HepG2 (cell line): ENCODE results near the gene SP5. TPM values are rescaled to one million over a fixed set of nuclear protein-coding genes. Genes with fewer than 3 reads are reported as not detected.

Experiments
- ATF1 ChIP-seq: IDR thresholded peaks from 2 replicates; pipeline ENCODE4 v1.6.1; 2016; ENCODE audit warnings: mild to moderate bottlenecking, control low read depth
- ELF3 ChIP-seq: IDR thresholded peaks from 2 replicates; pipeline ENCODE4 v1.6.1; 2016; ENCODE audit warnings: missing genetic modification reagents, missing compliant biosample characterization
- FOSL2 ChIP-seq: sonication (generic); formaldehyde crosslinking; IDR thresholded peaks from 2 replicates; pipeline ENCODE4 v1.4.0; 2020; ENCODE audit warnings: missing genetic modification reagents
- GTF3A ChIP-seq: sonication (generic); formaldehyde crosslinking; conservative IDR thresholded peaks from 2 replicates; pipeline ENCODE4 v1.4.0; 2020; ENCODE audit warnings: mild to moderate bottlenecking, missing genetic modification reagents
- MAFF ChIP-seq: IDR thresholded peaks from 2 replicates; pipeline ENCODE4 v1.6.1; 2011; ENCODE audit warnings: low read depth, low read length, improper control_type of control experiment
- MTA1 ChIP-seq: sonication (generic); formaldehyde crosslinking; IDR thresholded peaks from 2 replicates; pipeline ENCODE4 v1.4.0; 2020; ENCODE audit warnings: missing genetic modification reagents, mild to moderate bottlenecking, borderline replicate concordance
- MTF1 ChIP-seq: sonication (generic); formaldehyde crosslinking; IDR thresholded peaks from 2 replicates; pipeline ENCODE4 v1.5.0; 2020; ENCODE audit warnings: missing genetic modification reagents
- NCOA2 ChIP-seq: sonication (generic); formaldehyde crosslinking; IDR thresholded peaks from 2 replicates; pipeline ENCODE4 v1.8.0; 2022; ENCODE audit warnings: inconsistent platforms
- PAWR ChIP-seq: sonication (generic); formaldehyde crosslinking; IDR thresholded peaks from 2 replicates; pipeline ENCODE4 v1.4.0; 2020; ENCODE audit warnings: missing genetic modification reagents, mild to moderate bottlenecking, borderline replicate concordance
- POLR2G ChIP-seq: fragments of 200-400 bp; formaldehyde crosslinking; IDR thresholded peaks from 2 replicates; pipeline ENCODE4 v1.6.1; 2018; ENCODE audit warnings: mild to moderate bottlenecking, low read depth, low read length, moderate library complexity
- PPARG ChIP-seq: conservative IDR thresholded peaks from 2 replicates; pipeline ENCODE4 v1.6.1; 2016; ENCODE audit warnings: missing biosample characterization, missing genetic modification reagents
- RARA ChIP-seq: IDR thresholded peaks from 2 replicates; pipeline ENCODE4 v1.6.1; 2016; ENCODE audit warnings: missing genetic modification reagents, missing compliant biosample characterization
- SAP130 ChIP-seq: IDR thresholded peaks from 2 replicates; pipeline ENCODE4 v1.6.1; 2016; ENCODE audit warnings: low read depth
- SMAD3 ChIP-seq: sonication (generic); formaldehyde crosslinking; IDR thresholded peaks from 2 replicates; pipeline ENCODE4 v1.4.0; 2020; ENCODE audit warnings: missing genetic modification reagents
- SOX13 ChIP-seq, 3 experiments: fragments of 450-650 bp in 1 of 3; sonication (generic) in 1 of 3; formaldehyde crosslinking in 1 of 3; IDR thresholded peaks in 2 of 3; conservative IDR thresholded peaks in 1 of 3; 2 replicates each; pipeline versions ENCODE4 v1.5.0 to v1.6.1; 2016 to 2020; ENCODE audit warnings: antibody characterized with exemption in 1 of 3, mild to moderate bottlenecking in 1 of 3, missing compliant biosample characterization in 1 of 3, missing genetic modification reagents in 1 of 3, moderate library complexity in 1 of 3
- SP2 ChIP-seq: sonication (generic); formaldehyde crosslinking; IDR thresholded peaks from 2 replicates; pipeline ENCODE4 v1.5.1; 2020; ENCODE audit warnings: mild to moderate bottlenecking, missing genetic modification reagents
- TEAD3 ChIP-seq: optimal IDR thresholded peaks from 2 replicates; pipeline ENCODE3; 2016; ENCODE audit warnings: borderline replicate concordance
- ZBTB42 ChIP-seq: sonication (generic); formaldehyde crosslinking; IDR thresholded peaks from 2 replicates; pipeline ENCODE4 v1.5.0; 2020; ENCODE audit warnings: mild to moderate bottlenecking, missing genetic modification reagents
- ZNF33B ChIP-seq: sonication (generic); formaldehyde crosslinking; IDR thresholded peaks from 2 replicates; pipeline ENCODE4 v1.5.1; 2020; ENCODE audit warnings: mild to moderate bottlenecking, missing genetic modification reagents
- ZNF496 ChIP-seq: sonication (generic); formaldehyde crosslinking; IDR thresholded peaks from 2 replicates; pipeline ENCODE4 v1.8.1; 2023; ENCODE audit warnings: mild to moderate bottlenecking, moderate library complexity, missing genetic modification reagents; ENCODE audit not compliant: insufficient replicate concordance
- ZNF609 ChIP-seq: sonication (generic); formaldehyde crosslinking; IDR thresholded peaks from 2 replicates; pipeline ENCODE4 v1.4.0; 2020; ENCODE audit warnings: mild to moderate bottlenecking, missing genetic modification reagents, borderline replicate concordance
- ZNF672 ChIP-seq: sonication (generic); formaldehyde crosslinking; IDR thresholded peaks from 2 replicates; pipeline ENCODE4 v1.8.1; 2022; ENCODE audit warnings: missing genetic modification reagents
- polyA plus RNA-seq, 8 experiments: library from polyadenylated mRNA; depleted of rRNA in 3 of 8; stranded (reverse) in 7 of 8; unstranded in 1 of 8; fragments of >200 nt; fragmentation: Illumina TruSeq in 4 of 8; extraction: Trizol in 4 of 8; gene quantifications; 2 replicates each; pipeline versions ENCODE4 v1.2.1 to v1.2.3, GENCODE V29; 2011 to 2016; ENCODE audit warnings: low read depth in 4 of 8, missing spikeins in 1 of 8, mixed read lengths in 1 of 8; ENCODE audit not compliant: insufficient read depth in 1 of 8
- total RNA-seq, 5 experiments: library from RNA; depleted of rRNA; stranded (reverse); fragments of >200 nt; fragmentation: Illumina TruSeq; extraction: Trizol; gene quantifications; 2 replicates each; pipeline ENCODE4 v1.2.3, GENCODE V29; 2016; ENCODE audit warnings: low read depth in 1 of 5
- TF ChIP-seq, protein P1 (sequence below), 2 experiments: sonication (generic) in 1 of 2; formaldehyde crosslinking in 1 of 2; IDR thresholded peaks; 2 replicates each; pipeline versions ENCODE4 v1.4.0 to v1.6.1; 2016 to 2020; ENCODE audit warnings: borderline replicate concordance in 1 of 2, low read depth in 1 of 2, mild to moderate bottlenecking in 1 of 2, missing genetic modification reagents in 1 of 2

The SP5 gene
- total and polyA plus RNA-seq, 2 of the 13 experiments (the other 11 are each of a cell fraction or from before 2014, with no cell fraction given): 50.8 to 119 TPM

GRCh38 chr2:170766693-170767092 is 51.6 kb downstream of the SP5 start (continued):
- no peak for TF ChIP-seq SOX13 (IDR thresholded peaks at IDR 0.05)
- TF ChIP-seq SOX13 (CRISPR knock-in tag; conservative IDR thresholded peaks at IDR 0.05 in 1 of 2, IDR thresholded peaks at IDR 0.05 in 1 of 2): peak in 1 of 2 experiments; percentile 48; a peak in 1 of 4 replicates
- TF ChIP-seq FOSL2: no peak
- TF ChIP-seq GTF3A (CRISPR knock-in tag): no peak
- TF ChIP-seq MAFF: no peak
- TF ChIP-seq, protein P1, sequence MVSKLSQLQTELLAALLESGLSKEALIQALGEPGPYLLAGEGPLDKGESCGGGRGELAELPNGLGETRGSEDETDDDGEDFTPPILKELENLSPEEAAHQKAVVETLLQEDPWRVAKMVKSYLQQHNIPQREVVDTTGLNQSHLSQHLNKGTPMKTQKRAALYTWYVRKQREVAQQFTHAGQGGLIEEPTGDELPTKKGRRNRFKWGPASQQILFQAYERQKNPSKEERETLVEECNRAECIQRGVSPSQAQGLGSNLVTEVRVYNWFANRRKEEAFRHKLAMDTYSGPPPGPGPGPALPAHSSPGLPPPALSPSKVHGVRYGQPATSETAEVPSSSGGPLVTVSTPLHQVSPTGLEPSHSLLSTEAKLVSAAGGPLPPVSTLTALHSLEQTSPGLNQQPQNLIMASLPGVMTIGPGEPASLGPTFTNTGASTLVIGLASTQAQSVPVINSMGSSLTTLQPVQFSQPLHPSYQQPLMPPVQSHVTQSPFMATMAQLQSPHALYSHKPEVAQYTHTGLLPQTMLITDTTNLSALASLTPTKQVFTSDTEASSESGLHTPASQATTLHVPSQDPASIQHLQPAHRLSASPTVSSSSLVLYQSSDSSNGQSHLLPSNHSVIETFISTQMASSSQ (IDR thresholded peaks at IDR 0.05; ENCODE audit: low read depth): peak; percentile 87
- TF ChIP-seq, protein P1 (CRISPR knock-in tag; IDR thresholded peaks at IDR 0.05; ENCODE audit: borderline replicate concordance): no peak; the same call in 1 of the 2 replicates
- TF ChIP-seq ZNF33B (CRISPR knock-in tag): no peak
- TF ChIP-seq ZNF672 (CRISPR knock-in tag): no peak
- TF ChIP-seq SMAD3 (CRISPR knock-in tag): no peak
- TF ChIP-seq POLR2G: no peak
- TF ChIP-seq NCOA2: peak; percentile 73
- TF ChIP-seq RARA (CRISPR knock-in tag): peak; percentile 46; the same call in 1 of the 2 replicates
- 0 out of 2 replicates have a peak, but pooled peaks have one; percentile 9 for TF ChIP-seq PPARG (CRISPR knock-in tag)
- no peak for TF ChIP-seq MTA1 (CRISPR knock-in tag)
- TF ChIP-seq SAP130 (CRISPR knock-in tag): peak; percentile 44; the same call in 1 of the 2 replicates
- 0 out of 2 replicates have a peak, but pooled peaks have one; percentile 24 for TF ChIP-seq ATF1
- no peak for TF ChIP-seq SP2 (CRISPR knock-in tag)
- peak; percentile 54; the same call in 1 of the 2 replicates for TF ChIP-seq ELF3 (CRISPR knock-in tag)
- no peak for TF ChIP-seq PAWR
- TF ChIP-seq MTF1 (CRISPR knock-in tag): no peak
- peak; percentile 17 for TF ChIP-seq TEAD3 (CRISPR knock-in tag)
- no peak for TF ChIP-seq ZBTB42 (CRISPR knock-in tag)
- peak; percentile 23; the same call in 1 of the 2 replicates for TF ChIP-seq ZNF609 (CRISPR knock-in tag)
- TF ChIP-seq ZNF496 (CRISPR knock-in tag): no peak
